Germinal center (tissue), 1 donor: ENCODE results near the gene ROR2.

ENCODE experiments used
- DNase-seq: peaks from one replicate; pipeline ENCODE4 v3.0.0; 2012; ENCODE audit warnings: mixed read lengths, low spot score

ROR2 gene

GRCh38 chr9:91516777-91517176 lies 433.3 kb downstream of the ROR2 start:
- no peak for DNase-seq

GRCh38 chr9:91516081-91516480 lies 433.9 kb downstream of the ROR2 start:
- no peak for DNase-seq

GRCh38 chr9:91515074-91515687 lies 434.8 kb downstream of the ROR2 start:
- DNase-seq, result peak; percentile 49
